ENCODE results near the gene GLIS2.

GRCh38 chr16:4340443-4340842, 24.6 kb downstream of the GLIS2 start:
- TF ChIP-seq CTCF (IDR thresholded peaks at IDR 0.05; ENCODE audit: insufficient read depth, low read length) (no peak), REST (IDR thresholded peaks at IDR 0.05; ENCODE audit: insufficient replicate concordance, low read depth) (no peak)

Data from HL-60 (cell line).